ENCODE data around the gene DCTPP1. TPM values are rescaled to one million over a fixed set of nuclear protein-coding genes. Genes with fewer than 3 reads are reported as not detected.
A peak's percentile ranks its signal among the peaks of the same experiment; 100 is the strongest.

Gene DCTPP1
- polyA plus RNA-seq, 1 of the 3 experiments (the other 2 are of a cell fraction) = 79.2 TPM

DNA sequence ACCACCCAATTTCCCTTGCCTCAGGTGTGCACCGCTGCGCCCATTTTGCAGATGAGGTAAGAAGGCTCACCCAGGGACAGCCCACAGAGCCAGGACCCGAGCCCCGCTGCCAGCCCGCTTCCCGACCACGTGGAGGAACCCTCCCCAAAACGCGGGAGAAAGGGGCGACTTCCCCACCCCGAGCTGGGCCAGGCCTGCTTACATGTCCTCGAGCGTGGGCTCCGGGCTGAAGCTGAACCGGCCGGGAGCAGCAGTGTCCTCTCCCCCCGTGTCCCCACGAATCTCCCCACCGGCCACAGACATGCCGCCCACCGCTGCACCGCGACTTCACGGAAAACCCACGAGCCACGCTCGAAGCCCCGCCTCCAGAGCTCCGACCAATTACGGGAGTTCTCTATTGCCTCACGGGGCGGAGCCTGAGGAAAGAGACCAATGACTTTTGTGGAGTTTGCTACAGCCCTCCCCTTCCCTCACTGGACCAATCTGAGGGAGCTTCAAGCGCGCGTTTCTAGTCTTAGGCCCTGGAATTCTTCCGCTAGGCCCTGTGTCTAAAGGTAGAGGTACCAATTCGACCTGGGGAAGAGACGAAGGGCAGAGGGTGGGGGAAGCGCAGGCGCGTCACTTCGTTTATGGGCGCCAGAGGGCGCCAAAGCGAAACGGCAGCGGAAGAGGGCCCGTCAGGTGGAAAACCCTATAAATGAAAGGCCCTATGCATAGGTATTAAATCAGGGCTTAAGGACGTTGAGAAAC is at the start of gene DCTPP1 (continued):
- 0 out of 2 replicates have a peak, but pooled peaks have one; percentile 20 for TF ChIP-seq USF1 (IDR thresholded peaks at IDR 0.05; ENCODE audit: borderline replicate concordance, low read depth)
- TF ChIP-seq JUND (IDR thresholded peaks at IDR 0.05) = no peak
- TF ChIP-seq SIN3A (IDR thresholded peaks at IDR 0.05; ENCODE audit: borderline replicate concordance, low read depth, low read length) = no peak
- TF ChIP-seq, protein P1, sequence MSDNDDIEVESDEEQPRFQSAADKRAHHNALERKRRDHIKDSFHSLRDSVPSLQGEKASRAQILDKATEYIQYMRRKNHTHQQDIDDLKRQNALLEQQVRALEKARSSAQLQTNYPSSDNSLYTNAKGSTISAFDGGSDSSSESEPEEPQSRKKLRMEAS (IDR thresholded peaks at IDR 0.05; ENCODE audit: low read depth) = peak; percentile 92
- TF ChIP-seq, protein P2, sequence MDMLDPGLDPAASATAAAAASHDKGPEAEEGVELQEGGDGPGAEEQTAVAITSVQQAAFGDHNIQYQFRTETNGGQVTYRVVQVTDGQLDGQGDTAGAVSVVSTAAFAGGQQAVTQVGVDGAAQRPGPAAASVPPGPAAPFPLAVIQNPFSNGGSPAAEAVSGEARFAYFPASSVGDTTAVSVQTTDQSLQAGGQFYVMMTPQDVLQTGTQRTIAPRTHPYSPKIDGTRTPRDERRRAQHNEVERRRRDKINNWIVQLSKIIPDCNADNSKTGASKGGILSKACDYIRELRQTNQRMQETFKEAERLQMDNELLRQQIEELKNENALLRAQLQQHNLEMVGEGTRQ (IDR thresholded peaks at IDR 0.05; ENCODE audit: borderline replicate concordance, low read depth, low read length) = no peak
- TF ChIP-seq, protein P3, sequence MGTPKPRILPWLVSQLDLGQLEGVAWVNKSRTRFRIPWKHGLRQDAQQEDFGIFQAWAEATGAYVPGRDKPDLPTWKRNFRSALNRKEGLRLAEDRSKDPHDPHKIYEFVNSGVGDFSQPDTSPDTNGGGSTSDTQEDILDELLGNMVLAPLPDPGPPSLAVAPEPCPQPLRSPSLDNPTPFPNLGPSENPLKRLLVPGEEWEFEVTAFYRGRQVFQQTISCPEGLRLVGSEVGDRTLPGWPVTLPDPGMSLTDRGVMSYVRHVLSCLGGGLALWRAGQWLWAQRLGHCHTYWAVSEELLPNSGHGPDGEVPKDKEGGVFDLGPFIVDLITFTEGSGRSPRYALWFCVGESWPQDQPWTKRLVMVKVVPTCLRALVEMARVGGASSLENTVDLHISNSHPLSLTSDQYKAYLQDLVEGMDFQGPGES (IDR thresholded peaks at IDR 0.05; ENCODE audit: low read depth, low read length) = no peak
- peak; percentile 68 for TF ChIP-seq TAF1 (IDR thresholded peaks at IDR 0.05; ENCODE audit: borderline replicate concordance, low read depth, low read length)
- TF ChIP-seq EZH2phosphoT487 (IDR thresholded peaks at IDR 0.05; ENCODE audit: borderline replicate concordance, low read depth) = no peak

- WGBS (ENCODE audit: low lambda C conversion rate) = 79% methylated on average over 10 of the region's 12 CpGs
- H3K4me3 ChIP-seq (ENCODE audit: low read depth in 2 of 2, low read length in 1 of 2) = no peak overlapping the region
- H3K27ac ChIP-seq (ENCODE audit: low read depth in 2 of 2, low read length in 1 of 2) = no peak overlapping the region
- H3K36me3 ChIP-seq (replicated peaks in 1 of 2; ENCODE audit: control insufficient read depth in 1 of 2, insufficient read depth in 2 of 2, low read length in 1 of 2) = no peaks in the 10 kb centered on the region
- H2AFZ ChIP-seq (ENCODE audit: low read depth) = no peak overlapping the region
- peaks cover 15% of the 10 kb centered on the region for H3K27me3 ChIP-seq (ENCODE audit: insufficient read depth)
- TF ChIP-seq ELF1 (IDR thresholded peaks at IDR 0.05) (no peak), TEAD4 (IDR thresholded peaks at IDR 0.05; ENCODE audit: borderline replicate concordance, insufficient read depth) (no peak), FOXM1 (IDR thresholded peaks at IDR 0.05; ENCODE audit: low read depth) (no peak), JUND (IDR thresholded peaks at IDR 0.05) (no peak), NFIC (IDR thresholded peaks at IDR 0.05; ENCODE audit: borderline replicate concordance) (no peak), GATA2 (CRISPR knock-in tag; IDR thresholded peaks at IDR 0.05) (no peak), CHD2 (IDR thresholded peaks at IDR 0.05; ENCODE audit: low read length, partially characterized antibody) (no peak), EP300 (IDR thresholded peaks at IDR 0.05; ENCODE audit: borderline replicate concordance in 1 of 2, low read depth in 1 of 2, low read length in 1 of 2) (no peak), TAF1 (IDR thresholded peaks at IDR 0.05; ENCODE audit: borderline replicate concordance, low read depth, low read length) (no peak), NRF1 (IDR thresholded peaks at IDR 0.05; ENCODE audit: low read depth, low read length) (no peak), RAD21 (IDR thresholded peaks at IDR 0.05; ENCODE audit: low read length) (no peak), RCOR1 (IDR thresholded peaks at IDR 0.05; ENCODE audit: low read length) (no peak)
- TF ChIP-seq, protein P1 (IDR thresholded peaks at IDR 0.05; ENCODE audit: low read depth) = no peak
- TF ChIP-seq, protein P3 (IDR thresholded peaks at IDR 0.05; ENCODE audit: low read depth, low read length) = no peak
- TF ChIP-seq, protein P4, sequence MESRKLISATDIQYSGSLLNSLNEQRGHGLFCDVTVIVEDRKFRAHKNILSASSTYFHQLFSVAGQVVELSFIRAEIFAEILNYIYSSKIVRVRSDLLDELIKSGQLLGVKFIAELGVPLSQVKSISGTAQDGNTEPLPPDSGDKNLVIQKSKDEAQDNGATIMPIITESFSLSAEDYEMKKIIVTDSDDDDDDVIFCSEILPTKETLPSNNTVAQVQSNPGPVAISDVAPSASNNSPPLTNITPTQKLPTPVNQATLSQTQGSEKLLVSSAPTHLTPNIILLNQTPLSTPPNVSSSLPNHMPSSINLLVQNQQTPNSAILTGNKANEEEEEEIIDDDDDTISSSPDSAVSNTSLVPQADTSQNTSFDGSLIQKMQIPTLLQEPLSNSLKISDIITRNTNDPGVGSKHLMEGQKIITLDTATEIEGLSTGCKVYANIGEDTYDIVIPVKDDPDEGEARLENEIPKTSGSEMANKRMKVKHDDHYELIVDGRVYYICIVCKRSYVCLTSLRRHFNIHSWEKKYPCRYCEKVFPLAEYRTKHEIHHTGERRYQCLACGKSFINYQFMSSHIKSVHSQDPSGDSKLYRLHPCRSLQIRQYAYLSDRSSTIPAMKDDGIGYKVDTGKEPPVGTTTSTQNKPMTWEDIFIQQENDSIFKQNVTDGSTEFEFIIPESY (IDR thresholded peaks at IDR 0.05; ENCODE audit: borderline replicate concordance, low read depth) = no peak
- DNase-seq = no peak
- H3K9me2 ChIP-seq = no peaks in the 10 kb centered on the region
- no peak overlapping the region for H3K9ac ChIP-seq
- CTCF ChIA-PET = no interaction called here
- no peaks in the 10 kb centered on the region for H4K20me1 ChIP-seq (ENCODE audit: insufficient read depth)
- no peaks in the 10 kb centered on the region for H3K4me1 ChIP-seq (ENCODE audit: control insufficient read depth in 1 of 2, insufficient read depth in 2 of 2, low read depth in 1 of 2, low read length in 1 of 2)
- no peaks in the 10 kb centered on the region for H3K9me3 ChIP-seq
- no peaks in the 10 kb centered on the region for H3K79me2 ChIP-seq (ENCODE audit: insufficient read depth)
- H3F3A ChIP-seq (replicated peaks; ENCODE audit: insufficient read depth) = no peaks in the 10 kb centered on the region
- POLR2A ChIA-PET = interaction anchor here (0.6 kb wide), 1 partner anchor 256 kb away, joined by 3 read pairs; no protein-coding TSS in a partner anchor
- no peak overlapping the region for H3K4me2 ChIP-seq
Observed at GRCh38 chr16:30478766-30479478, 49.1 kb upstream of the DCTPP1 start.
